ENCODE measurements around the gene PLS3. TPM values are rescaled to one million over a fixed set of nuclear protein-coding genes. Genes with fewer than 3 reads are reported as not detected.
"Not testable (repeated sequence)": the region's sequence is repeated elsewhere in the genome, so short reads cannot be mapped to it uniquely, and the experiment has no call there.

Gene PLS3
- total and polyA plus RNA-seq, 5 donors: 23.7 to 43.1 (median 37.6) TPM

GRCh38 chrX:115642895-115643530 is 82.0 kb downstream of the PLS3 start:
- ATAC-seq (no peak), DNase-seq (no peak)
- H3K9me3 ChIP-seq (ENCODE audit: control insufficient read depth, low read length): no peaks in the 10 kb centered on the region
- intact Hi-C loops (cut with DNase I): loop anchor here (5.0 to 10.0 kb wide), 3 partner anchors 68 to 318 kb away; no protein-coding TSS in a partner anchor
- H3K27ac ChIP-seq (ENCODE audit: low read length): no peak overlapping the region
- no peak overlapping the region for H3K4me3 ChIP-seq (ENCODE audit: low read length)
- 29% methylated on average over 5 of the region's 5 CpGs for WGBS
- no peaks in the 10 kb centered on the region for H3K27me3 ChIP-seq (ENCODE audit: control insufficient read depth, insufficient read depth)
- peaks cover 2% of the 10 kb centered on the region for H3K4me1 ChIP-seq (ENCODE audit: control insufficient read depth, insufficient read depth, low read length)

- H3K27me3 ChIP-seq (ENCODE audit: control insufficient read depth, insufficient read depth); DNase-seq; H3K9me3 ChIP-seq (ENCODE audit: control insufficient read depth, low read length); H3K4me3 ChIP-seq (ENCODE audit: low read length); H3K27ac ChIP-seq (ENCODE audit: low read length); ATAC-seq; H3K4me1 ChIP-seq (ENCODE audit: control insufficient read depth, insufficient read depth, low read length): not testable (repeated sequence)
- intact Hi-C loops (cut with DNase I): loop anchor here (5.0 to 10.0 kb wide), 3 partner anchors 70 to 320 kb away; no protein-coding TSS in a partner anchor
- 91% methylated on average over 5 of the region's 5 CpGs for WGBS
These were observed 83.4 kb downstream of the PLS3 start for GRCh38 chrX:115644397-115644796.

- intact Hi-C loops (cut with DNase I): loop anchor here in 2 of 4 donors (10.0 kb wide), 2 partner anchors 75 to 325 kb away; no protein-coding TSS in a partner anchor
- no peaks in the 10 kb centered on the region for H3K9me3 ChIP-seq (ENCODE audit: control insufficient read depth, low read length)
- ATAC-seq (peak in 1 of 2 donors; percentile 23), DNase-seq (no peak)
- H3K27me3 ChIP-seq (ENCODE audit: control insufficient read depth, insufficient read depth): no peaks in the 10 kb centered on the region
- H3K27ac ChIP-seq (ENCODE audit: low read length): peak overlapping the region; percentile 27
- WGBS: 43% methylated on average over 5 of the region's 5 CpGs
- no peaks in the 10 kb centered on the region for H3K4me1 ChIP-seq (ENCODE audit: control insufficient read depth, insufficient read depth, low read length)
- H3K4me3 ChIP-seq (ENCODE audit: low read length): no peak overlapping the region
These were observed 88.6 kb downstream of the PLS3 start for GRCh38 chrX:115649461-115650063.

- Histone ChIP-seq H3K4me3 (ENCODE audit: low read length) (no peak overlapping the region), H3K4me1 (ENCODE audit: control insufficient read depth, insufficient read depth, low read length) (no peaks in the 10 kb centered on the region), H3K27me3 (ENCODE audit: control insufficient read depth, insufficient read depth) (no peaks in the 10 kb centered on the region), H3K27ac (ENCODE audit: low read length) (no peak overlapping the region), H3K9me3 (ENCODE audit: control insufficient read depth, low read length) (no peaks in the 10 kb centered on the region)
- intact Hi-C loops (cut with DNase I): no loop called here
- no peak for DNase-seq
- ATAC-seq: no peak
These were observed 89.5 kb downstream of the PLS3 start for GRCh38 chrX:115650449-115650848.

- no peak for DNase-seq
- Histone ChIP-seq H3K27me3 (ENCODE audit: control insufficient read depth, insufficient read depth) (no peaks in the 10 kb centered on the region), H3K4me1 (ENCODE audit: control insufficient read depth, insufficient read depth, low read length) (no peaks in the 10 kb centered on the region), H3K4me3 (ENCODE audit: low read length) (no peak overlapping the region), H3K9me3 (ENCODE audit: control insufficient read depth, low read length) (no peaks in the 10 kb centered on the region), H3K27ac (ENCODE audit: low read length) (no peak overlapping the region)
- 4% methylated on average over 2 of the region's 2 CpGs for WGBS
- peak; percentile 68 to 72 for ATAC-seq
- intact Hi-C loops (cut with DNase I): no loop called here
These were observed 89.9 kb downstream of the PLS3 start for GRCh38 chrX:115650916-115651315.

- no peaks in the 10 kb centered on the region for H3K9me3 ChIP-seq (ENCODE audit: control insufficient read depth, low read length)
- DNase-seq (no peak), ATAC-seq (no peak)
- intact Hi-C loops (cut with DNase I): no loop called here
- H3K4me1 ChIP-seq (ENCODE audit: control insufficient read depth, insufficient read depth, low read length): no peaks in the 10 kb centered on the region
- no peak overlapping the region for H3K27ac ChIP-seq (ENCODE audit: low read length)
- H3K27me3 ChIP-seq (ENCODE audit: control insufficient read depth, insufficient read depth): no peaks in the 10 kb centered on the region
- H3K4me3 ChIP-seq (ENCODE audit: low read length): no peak overlapping the region
- WGBS: 90% methylated on average over 5 of the region's 5 CpGs
These were observed 91.2 kb downstream of the PLS3 start for GRCh38 chrX:115652221-115652620.

GRCh38 chrX:115665122-115665521 is 104.1 kb downstream of the PLS3 start:
- Histone ChIP-seq H3K27ac (ENCODE audit: low read length) (no peak overlapping the region), H3K4me3 (ENCODE audit: low read length) (no peak overlapping the region), H3K27me3 (ENCODE audit: control insufficient read depth, insufficient read depth) (no peaks in the 10 kb centered on the region), H3K9me3 (ENCODE audit: control insufficient read depth, low read length) (no peaks in the 10 kb centered on the region), H3K4me1 (ENCODE audit: control insufficient read depth, insufficient read depth, low read length) (no peaks in the 10 kb centered on the region)
- WGBS: 92% methylated on average over 9 of the region's 9 CpGs
- no peak for DNase-seq
- intact Hi-C loops (cut with DNase I): no loop called here
- no peak for ATAC-seq

- WGBS: 13% methylated on average over 7 of the region's 7 CpGs
- DNase-seq (no peak), ATAC-seq (no peak)
- Histone ChIP-seq H3K9me3 (ENCODE audit: control insufficient read depth, low read length) (no peaks in the 10 kb centered on the region), H3K4me1 (ENCODE audit: control insufficient read depth, insufficient read depth, low read length) (no peaks in the 10 kb centered on the region), H3K27me3 (ENCODE audit: control insufficient read depth, insufficient read depth) (no peaks in the 10 kb centered on the region), H3K4me3 (ENCODE audit: low read length) (no peak overlapping the region), H3K27ac (ENCODE audit: low read length) (no peak overlapping the region)
- intact Hi-C loops (cut with DNase I): no loop called here
These were observed 118.5 kb downstream of the PLS3 start for GRCh38 chrX:115679460-115679859.

- ATAC-seq (no peak), DNase-seq (no peak)
- H3K27ac ChIP-seq (ENCODE audit: low read length): no peak overlapping the region
- no peaks in the 10 kb centered on the region for H3K27me3 ChIP-seq (ENCODE audit: control insufficient read depth, insufficient read depth)
- H3K4me1 ChIP-seq (ENCODE audit: control insufficient read depth, insufficient read depth, low read length): no peaks in the 10 kb centered on the region
- intact Hi-C loops (cut with DNase I): loop anchor here in 1 of 4 donors (10.0 kb wide), 1 partner anchor 353 kb away; no protein-coding TSS in a partner anchor
- 82% methylated on average over 4 of the region's 4 CpGs for WGBS
- H3K4me3 ChIP-seq (ENCODE audit: low read length): no peak overlapping the region
- H3K9me3 ChIP-seq (ENCODE audit: control insufficient read depth, low read length): no peaks in the 10 kb centered on the region
These were observed 126.6 kb downstream of the PLS3 start for GRCh38 chrX:115687595-115687994.

- Histone ChIP-seq H3K4me1 (ENCODE audit: control insufficient read depth, insufficient read depth, low read length) (no peaks in the 10 kb centered on the region), H3K27me3 (ENCODE audit: control insufficient read depth, insufficient read depth) (no peaks in the 10 kb centered on the region), H3K4me3 (ENCODE audit: low read length) (no peak overlapping the region), H3K9me3 (ENCODE audit: control insufficient read depth, low read length) (no peaks in the 10 kb centered on the region), H3K27ac (ENCODE audit: low read length) (no peak overlapping the region)
- no peak for DNase-seq
- no peak for ATAC-seq
- intact Hi-C loops (cut with DNase I): loop anchor here in 1 of 4 donors (10.0 kb wide), 1 partner anchor 355 kb away; no protein-coding TSS in a partner anchor
- 60% methylated on average over 4 of the region's 4 CpGs for whole genome bisulfite sequencing
These were observed 129.0 kb downstream of the PLS3 start for GRCh38 chrX:115689931-115690330.

GRCh38 chrX:115690511-115691216 is 129.7 kb downstream of the PLS3 start:
- WGBS: 17% methylated on average over 4 of the region's 4 CpGs
- H3K9me3 ChIP-seq (ENCODE audit: control insufficient read depth, low read length): no peaks in the 10 kb centered on the region
- H3K4me1 ChIP-seq (ENCODE audit: control insufficient read depth, insufficient read depth, low read length): no peaks in the 10 kb centered on the region
- intact Hi-C loops (cut with DNase I): no loop called here
- DNase-seq (peak in 1 of 3 donors; percentile 33), ATAC-seq (peak; percentile 56 to 82)
- H3K4me3 ChIP-seq (ENCODE audit: low read length): no peak overlapping the region
- no peaks in the 10 kb centered on the region for H3K27me3 ChIP-seq (ENCODE audit: control insufficient read depth, insufficient read depth)
- H3K27ac ChIP-seq (ENCODE audit: low read length): no peak overlapping the region
